Activated CD4-positive, alpha-beta T cell treated with anti-CD3 and anti-CD28 coated beads, Interleukin-10, Interleukin-2, amounts not matched to agents 100 ng/mL and 50 ng/mL, durations not matched to agents 16 hours and 8 hours (primary cell): Measurements from ENCODE around the gene CSAG1.
"Not testable (repeated sequence)": the region's sequence is repeated elsewhere in the genome, so short reads cannot be mapped to it uniquely, and the experiment has no call there.

Experiments used
- DNase-seq: peaks from one replicate; pipeline ENCODE4 v3.0.0-alpha.2; 2020

CSAG1 gene

GRCh38 chrX:152697952-152698931, 35.3 kb downstream of the CSAG1 start, which contains the start of gene MAGEA3:
MAGEA3 (plus strand) TSS chrX:152698794; CDS start chrX:152700833, 2,039 bp downstream.
- not testable (repeated sequence) for DNase-seq

DNA sequence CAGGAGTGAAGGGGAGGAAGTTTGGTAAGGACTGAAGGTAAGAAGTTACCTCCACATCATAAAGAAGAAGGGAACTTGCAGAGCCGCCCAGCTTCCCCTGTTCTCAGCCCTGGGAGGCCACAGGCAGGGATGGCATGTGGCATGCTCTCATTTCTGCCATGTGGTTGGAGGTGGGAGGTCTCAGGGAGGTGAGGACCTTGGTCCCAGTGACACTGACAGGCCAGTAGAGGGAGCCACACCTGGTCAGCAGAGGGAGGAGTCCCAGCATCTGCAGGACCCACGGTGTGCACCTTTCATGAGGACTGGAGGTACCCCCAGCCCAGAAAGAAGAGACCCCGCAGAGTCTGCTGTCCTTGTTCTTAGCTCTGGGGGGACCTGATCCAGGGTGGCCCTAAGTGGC, 52.5 kb downstream of the CSAG1 start:
- not testable (repeated sequence) for DNase-seq
